Hepatocyte (in vitro differentiated cells): ENCODE results near the gene FOXO3.

Source experiments
- CTCF ChIP-seq: fragments of 200-600 bp; sonication (generic); IDR thresholded peaks from 2 replicates; pipeline ENCODE4 v1.5.1; 2016; ENCODE audit warnings: antibody characterized with exemption, mild to moderate bottlenecking; ENCODE audit not compliant: poor library complexity
- EZH2 ChIP-seq: fragments of 200-600 bp; sonication (generic); IDR thresholded peaks from 2 replicates; pipeline ENCODE4 v1.6.1; 2016; ENCODE audit warnings: antibody characterized with exemption, mild to moderate bottlenecking, borderline replicate concordance
- EZH2phosphoT487 ChIP-seq: fragments of 200-600 bp; sonication (generic); IDR thresholded peaks from one replicate; pipeline ENCODE4 v1.6.1; 2018; ENCODE audit warnings: antibody characterized with exemption, mild to moderate bottlenecking, low read depth, moderate library complexity; ENCODE audit not compliant: unreplicated experiment, severe bottlenecking

- TF ChIP-seq CTCF (no peak), EZH2phosphoT487 (no peak), EZH2 (no peak)
Observed at GRCh38 chr6:108616544-108616943, 55.8 kb downstream of the FOXO3 start.
